HG03196 (cell line): Measurements from ENCODE around the gene RHOB.

Source experiments
- ATAC-seq: cut with Tn5 transposase; IDR thresholded peaks from one replicate; pipeline ENCODE4 v1.9.1; 2021; ENCODE audit not compliant: unreplicated experiment

The RHOB gene

DNA sequence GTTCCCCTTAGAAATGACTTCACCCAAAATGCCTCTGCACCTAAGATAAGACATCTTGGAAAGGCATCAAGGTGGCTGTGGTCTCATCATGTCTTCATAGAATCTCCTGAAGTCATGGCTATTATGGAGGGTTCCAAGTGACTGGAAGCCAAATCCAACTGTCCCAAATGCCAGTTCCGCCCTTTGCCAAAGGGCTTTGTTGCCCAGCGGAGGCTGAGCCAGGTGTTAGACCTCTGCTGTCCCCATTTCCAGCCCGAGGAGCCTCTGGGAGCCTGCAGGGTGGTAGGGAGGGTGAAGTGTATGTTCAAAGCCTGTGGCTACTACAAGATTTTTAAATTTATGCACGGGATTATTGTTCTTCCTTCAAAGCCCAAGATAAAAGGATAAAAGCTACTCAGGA is 25.7 kb downstream of the RHOB start:
- ATAC-seq = no peak

DNA sequence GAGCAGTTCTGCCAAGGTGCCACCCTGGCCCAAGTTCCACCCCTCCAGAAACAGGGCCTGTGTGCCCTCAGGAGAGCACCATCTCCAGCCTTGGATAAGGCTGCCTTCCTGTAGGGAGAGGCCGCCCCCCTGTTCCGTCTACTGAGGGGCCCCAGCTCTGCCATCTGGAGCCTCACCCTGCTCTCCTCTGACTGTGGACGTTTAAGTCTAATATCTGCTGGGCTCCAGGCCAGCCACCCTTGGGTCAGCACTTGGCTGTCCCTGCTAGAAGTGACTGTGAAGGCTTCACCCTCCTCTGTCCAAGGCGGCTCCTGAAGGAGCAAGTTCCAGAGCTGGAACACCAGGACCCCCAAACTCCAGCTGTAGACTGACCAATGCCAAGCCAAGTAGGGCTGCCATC is 26.3 kb downstream of the RHOB start:
- no peak for ATAC-seq

DNA sequence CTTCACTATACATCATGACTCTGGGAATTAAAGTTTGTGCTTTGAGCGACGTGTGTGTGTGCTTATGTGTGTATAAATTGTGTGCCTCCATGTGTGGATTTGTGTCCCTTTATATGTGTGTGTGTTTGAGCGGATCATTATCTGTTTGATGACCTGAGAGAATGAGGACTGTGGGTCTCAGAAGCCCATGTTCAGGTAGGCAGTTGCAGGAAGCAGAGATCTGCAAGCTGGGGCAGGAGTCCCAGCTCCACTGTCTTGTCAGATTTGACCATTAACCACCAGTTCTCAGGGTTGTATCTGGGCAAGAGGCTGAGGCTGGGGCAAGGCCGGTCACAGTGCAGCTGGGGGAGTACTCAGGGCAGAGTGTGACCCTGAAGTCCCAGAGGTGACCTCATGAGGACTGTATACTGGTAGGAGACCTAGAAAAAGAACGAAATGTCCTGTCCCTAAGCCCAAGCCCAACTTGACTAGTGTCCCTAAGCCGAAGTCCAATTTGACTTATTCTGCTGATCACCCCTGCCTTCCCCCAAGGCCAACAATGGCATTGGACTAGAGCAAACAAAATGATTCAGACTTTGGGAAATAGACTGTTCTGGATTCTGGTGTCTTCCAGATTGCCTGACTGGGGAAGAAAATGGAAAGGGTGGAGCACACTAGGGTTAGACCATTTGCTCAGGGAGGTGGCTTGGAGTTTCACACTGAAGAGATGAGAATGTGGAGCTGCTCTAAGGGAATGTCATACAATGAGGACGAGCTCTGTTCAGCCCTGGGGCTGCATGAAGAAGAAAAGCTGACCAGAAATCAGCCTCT is 28.1 kb downstream of the RHOB start:
- ATAC-seq = no peak

DNA sequence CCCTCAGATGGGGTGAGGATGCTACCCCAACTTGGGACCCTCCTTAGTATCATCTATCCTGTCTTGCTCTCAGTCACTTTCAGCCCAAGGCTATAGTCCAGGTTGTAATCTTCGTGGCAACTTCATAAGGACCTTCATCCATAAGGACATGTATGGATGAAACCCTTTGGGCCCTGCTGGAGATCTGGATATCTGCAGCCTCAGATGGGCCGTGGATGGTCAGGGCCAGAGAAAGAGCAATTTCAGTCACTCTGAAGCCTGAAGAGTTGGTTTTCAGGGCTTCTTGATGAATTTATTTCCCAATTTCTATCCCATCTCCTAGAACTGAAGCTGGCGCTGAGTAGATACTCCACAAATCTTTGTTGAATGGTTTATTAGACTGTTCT is 28.7 kb downstream of the RHOB start:
- no peak for ATAC-seq

DNA sequence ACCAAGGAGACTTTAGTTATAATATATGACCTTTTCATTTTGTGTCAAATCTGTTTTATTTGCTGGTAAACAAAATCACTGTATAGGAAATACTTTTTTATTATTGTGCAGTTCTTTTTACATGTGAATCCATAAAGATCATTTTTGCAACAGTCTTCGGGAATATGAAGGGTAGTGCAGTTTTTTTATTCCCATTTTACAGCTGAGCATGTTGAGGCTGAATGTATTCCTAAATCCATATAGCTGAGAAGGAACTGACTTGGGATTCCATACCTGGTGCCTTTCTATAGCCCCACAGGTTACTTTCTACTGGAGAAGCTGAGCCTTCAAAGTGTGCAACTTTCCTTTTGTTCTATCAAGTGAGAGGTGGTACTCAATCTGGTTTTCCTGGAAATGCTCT is 29.6 kb downstream of the RHOB start:
- ATAC-seq = no peak

DNA sequence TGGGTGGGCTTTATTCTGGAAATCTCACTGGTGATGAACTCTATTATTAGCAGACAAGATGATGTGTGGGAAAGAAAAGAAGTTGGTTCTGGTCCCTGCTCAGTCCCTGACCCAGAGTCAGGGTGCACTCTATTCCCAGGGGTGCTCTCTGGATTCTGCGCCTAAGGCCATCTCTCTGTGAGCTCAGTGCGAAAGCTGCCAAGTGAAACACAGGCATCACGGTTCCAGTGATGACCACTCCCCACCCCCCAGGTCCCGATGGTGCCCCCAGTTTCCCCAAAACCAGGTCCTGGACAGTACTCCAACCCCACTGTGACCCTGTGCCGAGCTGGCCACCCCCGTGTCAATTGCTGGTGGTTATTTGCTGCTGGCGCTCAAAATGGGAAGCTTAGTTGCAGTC is 30.1 kb downstream of the RHOB start:
- no peak for ATAC-seq

DNA sequence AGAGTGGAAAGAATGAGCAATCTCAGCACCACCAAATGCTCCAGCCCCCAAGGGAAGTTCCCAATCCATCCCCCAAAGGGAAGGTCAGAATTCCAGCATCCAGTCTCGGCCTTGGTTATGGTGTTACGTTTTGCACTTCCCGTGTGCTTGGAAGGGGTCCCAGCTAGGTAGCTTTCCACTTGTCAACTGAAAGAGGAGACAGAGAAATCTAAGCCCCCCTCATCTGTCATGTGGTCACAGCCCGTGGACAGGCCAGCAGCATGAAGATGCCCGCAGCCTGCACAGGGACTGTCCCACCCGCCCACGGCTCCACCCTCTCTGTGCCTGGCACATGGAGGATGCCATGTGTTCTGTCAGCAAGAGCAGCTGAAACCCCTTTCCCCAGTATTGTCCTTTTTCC is 32.1 kb downstream of the RHOB start:
- no peak for ATAC-seq

DNA sequence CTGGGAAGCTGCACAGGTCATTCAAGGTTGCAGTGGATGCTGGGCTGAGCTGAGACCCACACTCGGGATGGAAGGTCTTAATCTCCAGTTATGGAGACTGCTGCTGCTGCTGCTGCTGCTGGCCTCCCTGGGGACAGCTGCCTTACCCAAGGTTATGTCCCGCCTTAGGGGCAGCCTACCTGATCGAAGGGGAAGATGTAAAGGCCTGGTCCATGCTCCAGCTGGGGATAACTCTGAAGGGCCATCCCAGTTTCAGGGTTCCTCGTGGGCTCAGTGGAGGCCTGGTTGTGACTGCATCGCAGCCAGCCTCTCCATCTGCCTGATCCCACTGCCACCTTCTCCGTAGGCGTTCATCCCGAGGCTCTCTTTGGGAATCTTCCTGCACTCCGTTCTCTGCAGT is 33.0 kb downstream of the RHOB start:
- no peak for ATAC-seq

DNA sequence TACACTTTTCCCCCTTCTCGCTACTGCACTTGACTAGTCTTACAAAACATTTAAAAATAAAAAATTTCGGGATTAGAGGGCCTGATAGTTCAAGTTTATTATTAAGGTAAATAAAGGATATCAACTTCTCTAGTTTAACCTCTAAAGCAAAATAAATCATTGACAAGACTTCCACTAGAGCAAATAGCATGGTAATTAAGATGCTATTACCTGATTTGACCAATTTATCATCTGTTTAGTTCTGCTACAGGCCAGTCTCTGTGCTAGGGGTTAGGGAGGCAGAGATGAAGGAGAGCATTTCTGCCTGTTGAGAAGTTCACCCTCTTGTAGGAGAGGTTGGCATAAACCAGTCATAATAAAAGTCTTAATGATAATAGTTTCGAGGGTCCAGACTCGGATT is 34.0 kb downstream of the RHOB start:
- ATAC-seq = no peak

DNA sequence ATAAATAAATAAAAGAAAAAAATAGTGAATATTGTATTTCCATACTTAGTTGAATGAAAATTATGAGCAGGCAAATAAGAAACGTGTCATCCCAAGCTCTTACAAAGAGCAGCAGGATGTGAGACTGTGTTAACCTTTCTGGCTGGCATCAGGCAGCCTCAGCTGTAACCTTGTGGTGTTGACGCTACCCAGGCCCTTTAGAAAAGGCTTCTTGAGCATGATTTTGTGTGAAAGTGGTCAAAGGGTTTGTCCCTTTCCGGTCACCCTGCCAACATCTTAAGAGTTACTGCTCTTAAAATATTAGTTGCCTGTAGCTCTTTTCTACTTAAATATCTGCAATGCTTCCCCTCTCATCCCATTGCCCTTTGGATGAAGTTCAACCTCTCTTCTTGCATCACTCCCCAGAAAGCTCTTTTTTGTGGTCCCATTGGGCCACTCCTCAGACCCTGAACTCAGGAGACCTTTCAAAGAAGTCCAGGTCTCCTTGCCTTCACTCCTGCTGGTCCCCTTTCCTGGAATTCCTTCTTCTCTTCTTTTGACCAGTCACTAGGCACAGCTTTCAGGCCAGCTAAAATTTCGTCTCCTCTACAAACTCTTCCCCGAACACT is 35.0 kb downstream of the RHOB start:
- ATAC-seq = no peak

DNA sequence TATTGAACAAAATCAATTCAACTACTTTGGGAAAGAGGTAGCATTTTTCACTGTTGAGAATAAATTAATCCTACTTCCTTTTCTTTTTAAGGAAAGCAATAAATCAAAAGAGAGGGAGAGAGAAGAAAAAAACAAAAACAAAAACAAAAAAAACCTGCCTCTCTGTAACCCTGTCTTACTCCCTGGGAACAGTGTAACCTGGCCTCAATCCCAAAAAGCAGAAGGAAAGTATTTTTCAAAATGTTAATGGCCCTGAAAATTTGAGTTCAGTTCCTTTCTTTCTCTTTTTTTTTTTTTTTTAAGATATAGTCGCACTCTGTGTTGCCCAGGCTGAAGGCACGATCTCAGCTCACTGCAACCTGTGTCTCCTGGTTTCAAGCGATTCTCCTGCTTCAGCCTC is 35.9 kb downstream of the RHOB start:
- no peak for ATAC-seq

DNA sequence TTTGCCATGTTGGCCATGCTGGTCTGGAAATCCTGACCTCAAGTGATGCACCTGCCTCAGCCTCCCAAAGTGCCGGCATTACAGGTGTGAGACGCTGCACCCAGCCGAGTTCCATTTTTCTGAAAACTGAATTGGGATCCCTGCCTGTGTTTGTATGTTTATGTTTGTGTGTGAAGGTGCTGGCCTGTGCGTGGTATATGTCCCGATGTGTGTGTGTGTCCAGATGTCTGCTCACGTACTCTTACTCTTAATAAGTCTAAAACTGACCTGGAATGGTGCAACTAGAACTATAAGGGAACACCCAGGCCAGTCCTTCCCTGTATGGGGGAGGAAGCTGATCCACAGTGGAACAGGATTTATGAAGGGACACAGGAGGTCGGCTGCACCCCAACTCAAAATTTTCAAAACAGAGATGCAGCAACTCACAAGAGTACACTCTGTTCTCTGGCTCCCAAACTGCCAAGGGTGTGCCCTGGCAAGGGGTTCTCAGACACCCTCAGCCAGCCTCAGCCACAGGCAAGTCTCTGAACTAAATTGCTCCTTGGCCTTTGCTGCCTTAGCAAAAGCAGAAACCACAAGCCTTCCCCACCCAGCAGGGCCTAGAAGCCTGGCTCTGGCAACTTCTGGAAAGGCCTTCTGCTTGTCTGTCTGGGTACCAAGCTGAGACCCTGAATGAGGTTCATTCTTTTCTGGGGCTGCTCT is 36.5 kb downstream of the RHOB start:
- ATAC-seq = no peak

DNA sequence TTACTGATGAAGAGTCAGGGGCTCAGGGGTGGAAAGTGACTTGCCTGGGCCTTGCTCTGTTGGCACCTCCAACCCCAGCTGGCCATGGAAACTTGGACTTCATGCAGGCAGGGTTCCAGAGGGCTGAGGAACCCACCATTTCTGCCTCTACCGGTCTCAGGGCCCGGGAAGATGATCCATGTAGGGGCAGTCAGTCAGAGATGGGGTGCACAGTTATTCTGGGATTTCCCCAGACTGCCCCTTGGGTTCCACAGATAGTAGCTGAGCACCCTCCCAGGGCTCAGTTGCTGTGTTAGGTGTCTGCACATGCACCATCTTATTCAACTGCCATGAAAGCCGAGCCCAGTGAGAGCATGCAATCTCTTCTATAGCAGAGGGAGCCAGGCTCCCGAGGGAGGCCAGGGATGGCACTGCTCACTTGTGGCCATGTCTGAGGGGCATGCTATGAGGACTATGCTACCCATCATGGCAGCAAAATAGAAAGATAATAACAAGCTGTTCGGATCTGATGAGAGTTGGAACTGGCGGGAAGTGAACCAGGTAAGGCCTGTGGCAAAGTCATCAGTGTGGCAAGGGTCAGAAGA is 37.3 kb downstream of the RHOB start:
- ATAC-seq = no peak

DNA sequence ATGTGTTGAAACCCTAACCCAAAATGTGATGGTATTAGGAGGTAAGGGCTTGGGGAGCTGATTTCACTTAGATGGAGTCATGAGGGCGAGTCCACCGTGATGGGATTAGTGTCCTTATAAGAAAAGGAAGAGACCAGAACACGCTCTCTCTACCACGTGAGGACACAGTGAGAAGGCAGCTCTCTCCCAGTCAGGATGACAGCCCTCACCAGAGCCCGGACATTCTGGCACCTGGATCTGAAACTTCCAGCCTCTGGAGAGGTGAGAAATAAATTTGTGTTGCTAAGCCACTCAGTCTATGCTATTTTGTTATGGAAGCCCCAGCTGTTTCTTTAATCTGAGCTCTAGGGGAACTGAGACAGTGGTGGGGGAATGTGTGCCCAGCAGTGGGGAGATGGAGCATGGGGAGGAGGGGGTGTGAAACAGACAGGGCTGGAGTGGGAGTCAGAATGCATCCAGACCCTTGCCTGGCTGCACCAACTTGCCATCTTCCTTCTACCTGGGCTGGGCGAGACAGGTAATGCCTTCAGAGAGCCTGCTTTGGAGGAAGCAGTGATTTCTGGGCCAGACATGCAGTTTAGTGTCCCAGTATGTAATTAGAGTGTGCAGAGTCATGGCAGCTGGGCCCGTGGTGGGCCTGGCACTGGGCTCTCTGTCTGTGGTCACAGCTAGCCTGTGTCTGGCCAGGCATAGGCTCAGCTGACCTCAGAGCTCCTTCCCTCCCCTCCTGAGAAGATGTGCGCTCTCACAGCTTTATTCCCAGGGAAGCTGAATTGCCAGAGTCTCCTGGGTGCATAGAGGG is 38.1 kb downstream of the RHOB start:
- no peak for ATAC-seq

DNA sequence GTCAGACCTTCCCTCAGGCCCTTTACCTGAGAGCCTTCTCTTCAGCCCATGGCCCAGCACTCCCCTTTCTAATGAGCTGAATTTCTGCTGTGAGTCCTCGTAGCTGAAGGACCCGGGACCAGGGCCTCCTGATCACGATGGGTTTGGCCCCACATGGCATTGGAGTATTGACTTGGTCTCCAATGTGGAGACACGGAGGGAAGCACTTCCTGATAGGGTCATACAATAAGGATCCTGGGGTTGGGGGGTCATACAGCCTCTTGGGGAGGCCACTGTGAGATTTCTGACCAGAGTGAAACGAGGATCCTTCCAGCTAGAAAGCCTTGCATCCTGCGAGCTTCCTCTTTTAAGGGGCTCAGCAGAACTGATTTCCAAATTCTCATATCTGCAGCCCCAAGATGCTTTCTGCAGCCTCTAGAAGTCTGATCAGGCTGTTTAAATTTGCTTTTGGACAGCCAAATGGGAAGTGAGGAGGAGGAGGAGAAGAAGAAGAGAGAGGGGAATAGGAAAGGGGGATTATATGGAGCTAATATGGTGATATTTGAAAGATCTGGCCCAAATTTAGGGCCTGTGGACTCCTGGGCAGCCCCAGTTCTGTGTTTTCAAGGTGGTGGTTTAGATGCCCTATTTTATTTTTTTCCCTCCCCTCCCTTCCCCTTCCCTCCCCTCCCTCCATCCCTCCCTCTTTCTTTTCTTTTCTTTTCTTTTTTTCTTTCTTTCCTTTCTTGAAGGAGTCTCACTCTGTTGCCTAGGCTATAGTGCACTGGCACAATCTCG is 38.9 kb downstream of the RHOB start:
- no peak for ATAC-seq

DNA sequence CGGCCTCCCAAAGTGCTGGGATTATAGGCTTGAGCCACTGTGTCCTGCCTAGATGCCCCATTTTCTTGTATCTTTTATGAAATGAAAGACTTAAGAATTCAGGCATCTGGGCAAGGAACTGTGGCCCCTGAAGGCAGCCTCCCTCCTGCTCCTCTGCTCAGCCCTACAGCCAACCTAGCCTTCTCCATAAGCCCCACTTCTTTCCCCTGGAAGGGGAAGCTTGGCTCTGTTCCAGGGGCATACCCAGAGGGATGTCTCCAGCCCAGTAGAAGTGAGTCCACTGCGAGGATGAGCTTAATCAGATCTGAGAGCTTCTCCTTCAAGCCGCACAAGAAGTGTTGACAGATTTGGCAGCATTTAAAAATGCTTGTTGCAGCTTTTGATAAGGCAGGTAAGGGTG is 39.7 kb downstream of the RHOB start:
- no peak for ATAC-seq

DNA sequence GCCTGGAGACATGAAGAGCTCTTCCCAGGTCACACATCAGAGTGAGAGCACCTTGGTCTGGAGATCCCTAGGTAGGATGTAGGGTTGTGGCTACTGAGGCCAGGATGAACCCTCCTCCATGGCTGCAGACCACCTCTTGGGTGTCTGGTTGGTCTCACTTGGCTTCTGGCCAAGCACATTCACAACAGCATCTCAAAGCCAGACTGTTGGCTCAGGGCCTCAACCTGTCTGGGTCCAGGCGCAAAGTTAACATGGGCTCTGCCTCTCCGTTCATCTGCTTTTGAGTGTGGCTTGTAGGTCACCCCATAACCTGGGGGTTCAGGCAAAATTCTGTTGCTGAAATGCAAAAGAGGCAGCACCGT is 40.1 kb downstream of the RHOB start:
- no peak for ATAC-seq

DNA sequence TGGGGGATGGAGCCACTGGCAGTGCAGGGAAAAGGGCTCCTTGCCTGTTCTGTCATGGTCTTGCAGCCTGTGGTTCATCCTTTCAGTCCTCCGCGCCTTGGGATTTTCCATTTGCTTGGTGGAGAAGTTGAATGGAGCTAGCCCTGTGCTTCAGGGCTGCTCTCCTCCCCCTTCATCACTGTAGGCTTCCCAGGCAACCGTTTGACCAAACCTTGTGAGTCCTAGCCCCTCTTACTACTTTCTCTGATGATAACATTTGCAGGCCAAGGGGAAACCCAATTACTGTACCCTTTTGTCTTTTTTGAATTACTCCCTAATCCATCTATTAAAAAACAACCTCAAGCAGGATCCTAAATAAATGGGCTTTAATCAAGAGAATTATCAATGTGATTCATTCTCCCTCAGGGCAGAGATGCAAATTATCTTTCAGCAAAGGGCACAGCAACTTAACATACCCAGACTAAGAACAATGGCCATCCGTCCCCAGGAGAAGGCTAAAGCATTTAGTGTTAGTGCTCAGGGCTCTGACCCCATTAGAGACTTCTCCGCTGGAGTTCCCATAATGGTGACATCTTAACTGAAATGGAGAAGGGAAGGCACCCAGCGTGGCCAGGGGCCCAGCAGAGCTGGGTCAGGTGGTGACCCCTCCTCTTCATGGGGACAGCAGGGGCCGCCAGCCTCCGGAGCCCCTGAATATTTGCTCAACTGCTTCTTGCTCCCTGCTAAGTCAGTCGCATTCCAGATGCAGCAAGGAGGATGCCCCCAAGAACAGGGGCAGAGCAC is 40.7 kb downstream of the RHOB start:
- no peak for ATAC-seq

DNA sequence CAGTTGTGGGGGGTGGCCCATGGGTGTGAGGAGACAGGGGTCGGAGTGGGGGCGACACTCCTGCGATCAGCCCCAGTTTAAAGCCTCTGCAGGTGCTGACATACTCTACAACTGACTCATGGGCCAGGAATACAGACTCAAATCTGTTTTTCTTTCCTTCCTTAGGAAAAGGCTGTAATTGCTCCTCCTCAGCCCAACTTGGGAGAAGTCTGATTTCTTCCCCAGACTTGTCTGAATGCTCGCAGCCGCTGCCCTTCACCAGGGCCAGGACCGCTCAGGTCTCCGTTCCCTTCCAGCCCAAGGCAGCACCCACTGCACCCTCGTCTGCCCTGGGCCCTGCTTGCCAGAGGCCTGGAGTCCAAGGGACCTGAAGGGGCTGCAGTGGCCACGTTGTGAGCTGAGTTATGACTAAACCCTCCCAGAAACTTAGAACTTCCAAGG is 41.3 kb downstream of the RHOB start:
- no peak for ATAC-seq

DNA sequence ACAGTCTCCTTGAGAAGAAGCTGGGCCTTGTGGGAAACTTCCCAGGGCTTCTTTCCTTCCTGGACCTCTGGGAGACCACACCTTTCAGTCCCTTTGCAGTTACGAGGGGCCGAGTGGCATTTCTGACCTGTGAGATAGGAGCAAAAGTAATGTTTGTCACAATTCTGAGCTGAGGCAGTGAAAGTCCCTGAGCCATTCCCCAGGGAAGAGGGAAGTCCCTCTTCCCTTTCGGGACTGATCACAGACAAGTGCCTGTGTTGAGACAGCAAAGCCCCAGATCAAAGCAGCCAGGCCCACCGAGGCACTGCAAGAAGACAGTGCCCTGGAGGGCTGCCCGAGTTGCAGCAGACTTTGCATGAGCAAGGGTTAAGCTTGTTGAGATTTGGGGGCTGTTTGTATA is 41.9 kb downstream of the RHOB start:
- ATAC-seq = no peak
